ENCODE data around the gene STING1.
A peak's percentile ranks its signal among the peaks of the same experiment; 100 is the strongest.

GRCh38 chr5:139461698-139462097, 20.9 kb downstream of the STING1 start:
- TF ChIP-seq, protein P1, sequence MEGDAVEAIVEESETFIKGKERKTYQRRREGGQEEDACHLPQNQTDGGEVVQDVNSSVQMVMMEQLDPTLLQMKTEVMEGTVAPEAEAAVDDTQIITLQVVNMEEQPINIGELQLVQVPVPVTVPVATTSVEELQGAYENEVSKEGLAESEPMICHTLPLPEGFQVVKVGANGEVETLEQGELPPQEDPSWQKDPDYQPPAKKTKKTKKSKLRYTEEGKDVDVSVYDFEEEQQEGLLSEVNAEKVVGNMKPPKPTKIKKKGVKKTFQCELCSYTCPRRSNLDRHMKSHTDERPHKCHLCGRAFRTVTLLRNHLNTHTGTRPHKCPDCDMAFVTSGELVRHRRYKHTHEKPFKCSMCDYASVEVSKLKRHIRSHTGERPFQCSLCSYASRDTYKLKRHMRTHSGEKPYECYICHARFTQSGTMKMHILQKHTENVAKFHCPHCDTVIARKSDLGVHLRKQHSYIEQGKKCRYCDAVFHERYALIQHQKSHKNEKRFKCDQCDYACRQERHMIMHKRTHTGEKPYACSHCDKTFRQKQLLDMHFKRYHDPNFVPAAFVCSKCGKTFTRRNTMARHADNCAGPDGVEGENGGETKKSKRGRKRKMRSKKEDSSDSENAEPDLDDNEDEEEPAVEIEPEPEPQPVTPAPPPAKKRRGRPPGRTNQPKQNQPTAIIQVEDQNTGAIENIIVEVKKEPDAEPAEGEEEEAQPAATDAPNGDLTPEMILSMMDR (IDR thresholded peaks at IDR 0.05), result no peak
- peak in 1 of 2 donors; percentile 38 for TF ChIP-seq POLR2A (IDR thresholded peaks at IDR 0.05)

Measured in heart left ventricle (tissue), 13 donors.